GM12864 (cell line): ENCODE measurements around the gene PRKX.
A peak's percentile ranks its signal among the peaks of the same experiment; 100 is the strongest.
"Not testable (repeated sequence)": the region's sequence is repeated elsewhere in the genome, so short reads cannot be mapped to it uniquely, and the experiment has no call there.

ENCODE experiments used
- DNase-seq: peaks from one replicate; pipeline ENCODE4 v3.0.0-alpha.2; 2011; ENCODE audit warnings: low read depth
- H3K4me3 ChIP-seq: 2 replicates; pipeline ENCODE4 v1.5.1; 2011; ENCODE audit warnings: mild to moderate bottlenecking, low read depth, low read length, control low read depth
- TF ChIP-seq, protein P1 (sequence below): IDR thresholded peaks from 2 replicates; pipeline ENCODE4 v1.5.1; 2011; ENCODE audit warnings: low read depth, mild to moderate bottlenecking, moderate library complexity, low read length, control low read depth, inconsistent platforms; ENCODE audit errors: missing control alignments

The PRKX gene

GRCh38 chrX:3713225-3713936 lies at the start of gene PRKX:
Gene PRKX, minus strand, starts transcription at chrX:3713649. Its CDS starts 396 bp downstream, at chrX:3713253.
- TF ChIP-seq, protein P1, sequence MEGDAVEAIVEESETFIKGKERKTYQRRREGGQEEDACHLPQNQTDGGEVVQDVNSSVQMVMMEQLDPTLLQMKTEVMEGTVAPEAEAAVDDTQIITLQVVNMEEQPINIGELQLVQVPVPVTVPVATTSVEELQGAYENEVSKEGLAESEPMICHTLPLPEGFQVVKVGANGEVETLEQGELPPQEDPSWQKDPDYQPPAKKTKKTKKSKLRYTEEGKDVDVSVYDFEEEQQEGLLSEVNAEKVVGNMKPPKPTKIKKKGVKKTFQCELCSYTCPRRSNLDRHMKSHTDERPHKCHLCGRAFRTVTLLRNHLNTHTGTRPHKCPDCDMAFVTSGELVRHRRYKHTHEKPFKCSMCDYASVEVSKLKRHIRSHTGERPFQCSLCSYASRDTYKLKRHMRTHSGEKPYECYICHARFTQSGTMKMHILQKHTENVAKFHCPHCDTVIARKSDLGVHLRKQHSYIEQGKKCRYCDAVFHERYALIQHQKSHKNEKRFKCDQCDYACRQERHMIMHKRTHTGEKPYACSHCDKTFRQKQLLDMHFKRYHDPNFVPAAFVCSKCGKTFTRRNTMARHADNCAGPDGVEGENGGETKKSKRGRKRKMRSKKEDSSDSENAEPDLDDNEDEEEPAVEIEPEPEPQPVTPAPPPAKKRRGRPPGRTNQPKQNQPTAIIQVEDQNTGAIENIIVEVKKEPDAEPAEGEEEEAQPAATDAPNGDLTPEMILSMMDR = no peak
- DNase-seq = no peak
- peak within 1 kb of the TSS; percentile 77 for H3K4me3 ChIP-seq

DNA sequence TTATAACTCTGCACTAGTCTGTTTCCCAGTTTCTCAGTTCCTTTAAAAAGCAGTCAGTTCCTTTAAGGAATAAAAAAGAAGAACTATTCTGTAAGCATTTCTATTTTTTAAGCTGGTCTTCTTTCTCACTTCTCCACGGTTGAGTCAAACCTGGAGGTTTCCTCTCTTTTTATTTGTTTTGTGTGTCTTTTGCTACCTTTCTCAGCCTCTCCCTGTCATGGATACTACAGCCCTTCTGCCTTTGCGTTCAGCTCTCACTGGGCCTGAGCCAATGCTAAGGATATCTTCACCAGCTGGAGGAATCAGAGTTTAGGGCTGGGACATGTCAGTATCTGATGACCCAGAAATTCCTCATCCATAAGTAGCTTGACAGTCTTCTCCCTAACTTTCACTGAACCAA lies 49.7 kb upstream of the PRKX start:
- H3K4me3 ChIP-seq = no peak overlapping the region
- DNase-seq = no peak
- TF ChIP-seq, protein P1 = no peak

DNA sequence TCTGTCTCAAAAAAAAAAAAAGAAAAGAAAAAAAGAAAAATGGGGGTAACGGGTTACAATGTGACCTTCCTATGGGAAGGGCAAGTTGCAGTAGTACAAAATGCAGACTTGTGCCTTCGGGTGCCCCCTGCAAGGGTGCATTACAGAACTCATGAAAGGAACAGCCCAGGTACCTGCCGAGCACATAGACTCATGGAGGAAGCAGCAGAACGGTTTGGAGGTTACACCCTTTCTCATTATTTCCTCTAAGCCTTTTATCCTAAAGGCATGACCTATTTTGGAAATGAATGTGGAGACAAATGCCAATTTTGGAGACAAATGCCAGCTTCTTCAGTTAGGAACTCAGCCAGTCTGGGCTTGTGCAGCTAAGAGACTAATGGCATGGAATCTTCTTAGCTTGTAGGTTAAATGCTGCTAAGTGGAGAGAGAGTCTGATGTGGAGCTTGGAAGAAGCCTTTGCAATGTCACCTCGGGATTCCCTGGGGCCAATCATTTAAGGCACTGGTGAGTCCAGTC lies 44.1 kb upstream of the PRKX start:
- TF ChIP-seq, protein P1 = no peak
- no peak overlapping the region for H3K4me3 ChIP-seq
- DNase-seq = no peak

GRCh38 chrX:3748052-3748559 lies 34.7 kb upstream of the PRKX start:
- DNase-seq = no peak
- no peak overlapping the region for H3K4me3 ChIP-seq
- TF ChIP-seq, protein P1 = no peak

GRCh38 chrX:3743801-3744439 lies 30.5 kb upstream of the PRKX start:
- H3K4me3 ChIP-seq = no peak overlapping the region
- TF ChIP-seq, protein P1 = no peak
- DNase-seq = no peak

DNA sequence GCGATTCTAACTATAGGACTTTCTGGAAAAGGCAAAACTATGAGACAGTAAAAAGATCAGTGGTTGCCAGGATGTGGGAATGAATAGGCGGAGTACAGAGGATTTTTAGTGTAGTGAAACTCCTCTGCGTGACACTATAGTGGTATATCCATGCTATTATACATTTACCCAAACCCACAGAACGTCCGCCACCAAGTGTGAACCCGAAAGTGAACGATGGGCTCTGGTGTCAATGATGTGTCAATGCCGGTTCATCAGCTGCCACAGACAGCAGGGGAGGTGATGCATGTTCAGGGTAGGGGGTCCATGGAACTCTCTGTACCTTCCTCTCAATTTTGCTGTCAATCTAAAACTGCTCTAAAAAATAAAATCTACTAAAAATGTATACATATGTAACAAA lies 27.5 kb upstream of the PRKX start:
- not testable (repeated sequence) for DNase-seq, H3K4me3 ChIP-seq

- DNase-seq = no peak
- TF ChIP-seq, protein P1 = no peak
- no peak overlapping the region for H3K4me3 ChIP-seq
These were observed 25.1 kb upstream of the PRKX start for GRCh38 chrX:3738509-3738908.

- H3K4me3 ChIP-seq, DNase-seq: not testable (repeated sequence)
These were observed 23.1 kb upstream of the PRKX start for GRCh38 chrX:3736536-3736935.

DNA sequence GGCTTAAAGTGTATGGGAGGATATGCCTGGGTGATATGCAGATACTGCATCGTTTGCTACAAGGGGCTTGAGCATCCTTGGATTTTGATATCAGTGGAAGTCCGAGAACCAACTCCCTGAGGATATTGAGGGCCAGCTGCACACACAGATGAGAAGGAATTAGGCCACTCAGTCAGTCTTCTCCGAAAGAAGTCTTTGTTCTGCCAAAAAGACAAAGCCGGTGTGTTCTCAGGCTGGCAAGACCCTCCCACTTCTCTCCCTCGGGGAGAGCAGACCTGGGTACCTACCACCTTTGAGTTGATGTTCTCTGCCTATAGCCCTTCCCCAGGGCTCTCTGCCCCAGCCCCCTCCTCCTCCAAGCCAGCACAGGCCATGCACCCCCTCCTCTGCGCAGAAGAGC lies 22.4 kb upstream of the PRKX start:
- not testable (repeated sequence) for H3K4me3 ChIP-seq, DNase-seq

DNA sequence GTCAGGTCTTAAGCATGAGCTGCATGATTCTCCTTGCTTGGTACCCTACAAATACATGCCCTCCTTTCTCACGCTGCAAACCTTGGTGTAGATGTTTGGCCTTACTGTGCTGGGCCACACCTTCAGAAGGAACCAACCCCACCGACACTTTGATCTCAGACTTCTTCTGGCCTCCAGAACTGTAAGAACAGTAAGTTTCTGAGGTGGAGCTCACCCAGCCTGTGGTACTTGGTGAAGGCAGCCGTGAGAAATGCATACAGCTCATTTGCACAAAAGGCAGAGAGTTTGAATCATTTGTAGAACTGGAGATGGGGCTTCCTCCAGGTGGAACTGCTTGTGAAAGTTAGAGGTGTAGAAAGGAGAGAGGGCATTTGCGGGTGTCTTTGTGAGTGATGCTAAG lies 21.0 kb upstream of the PRKX start:
- H3K4me3 ChIP-seq, DNase-seq: not testable (repeated sequence)
